ENCODE results near the gene ACOT9.
"Not testable (repeated sequence)": the region's sequence is repeated elsewhere in the genome, so short reads cannot be mapped to it uniquely, and the experiment has no call there.

DNA sequence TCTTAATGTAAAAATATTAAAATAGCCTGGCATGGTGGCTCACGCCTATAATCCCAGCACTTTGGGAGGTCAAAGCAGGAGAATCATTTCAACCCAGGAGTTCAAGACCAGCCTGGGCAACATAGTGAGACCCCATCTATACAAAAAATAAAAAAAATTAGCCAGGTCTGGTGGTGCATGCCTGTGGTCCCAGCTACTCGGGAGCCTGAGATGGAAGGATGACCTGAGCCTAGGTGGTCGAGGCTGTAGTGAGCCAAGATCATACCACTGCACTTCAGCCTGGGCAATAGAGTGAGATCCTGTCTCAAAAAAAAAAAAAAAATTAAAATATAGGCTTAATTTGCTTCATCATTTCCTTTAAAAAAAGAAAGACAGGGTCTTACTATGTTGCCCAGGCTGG lies 66.6 kb downstream of the ACOT9 start:
- TF ChIP-seq, protein P1, sequence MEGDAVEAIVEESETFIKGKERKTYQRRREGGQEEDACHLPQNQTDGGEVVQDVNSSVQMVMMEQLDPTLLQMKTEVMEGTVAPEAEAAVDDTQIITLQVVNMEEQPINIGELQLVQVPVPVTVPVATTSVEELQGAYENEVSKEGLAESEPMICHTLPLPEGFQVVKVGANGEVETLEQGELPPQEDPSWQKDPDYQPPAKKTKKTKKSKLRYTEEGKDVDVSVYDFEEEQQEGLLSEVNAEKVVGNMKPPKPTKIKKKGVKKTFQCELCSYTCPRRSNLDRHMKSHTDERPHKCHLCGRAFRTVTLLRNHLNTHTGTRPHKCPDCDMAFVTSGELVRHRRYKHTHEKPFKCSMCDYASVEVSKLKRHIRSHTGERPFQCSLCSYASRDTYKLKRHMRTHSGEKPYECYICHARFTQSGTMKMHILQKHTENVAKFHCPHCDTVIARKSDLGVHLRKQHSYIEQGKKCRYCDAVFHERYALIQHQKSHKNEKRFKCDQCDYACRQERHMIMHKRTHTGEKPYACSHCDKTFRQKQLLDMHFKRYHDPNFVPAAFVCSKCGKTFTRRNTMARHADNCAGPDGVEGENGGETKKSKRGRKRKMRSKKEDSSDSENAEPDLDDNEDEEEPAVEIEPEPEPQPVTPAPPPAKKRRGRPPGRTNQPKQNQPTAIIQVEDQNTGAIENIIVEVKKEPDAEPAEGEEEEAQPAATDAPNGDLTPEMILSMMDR (IDR thresholded peaks at IDR 0.05) = not testable (repeated sequence)
- TF ChIP-seq POLR2A (IDR thresholded peaks at IDR 0.05) = not testable (repeated sequence)
